OCI-LY7 (cell line): ENCODE results near the gene GJB4. TPM values are rescaled to one million over a fixed set of nuclear protein-coding genes. Genes with fewer than 3 reads are reported as not detected.

Source experiments
- BruUV-seq: library from RNA; stranded (reverse); fragments of 400-500 nt; replicated peaks from 2 replicates; lab custom pipeline; 2021; lab: Mats Ljungman, UMichigan
- CTCF ChIA-PET: fragments of 300-600 bp; sonication (Branson Sonifier 250); formaldehyde crosslinking; loops from one replicate; lab custom pipeline; 2022; ENCODE audit warnings: antibody characterized with exemption; ENCODE audit not compliant: unreplicated experiment; lab: Charles Lee
- POLR2A ChIA-PET: fragments of 300-600 bp; sonication (Branson Sonifier 250); formaldehyde crosslinking; loops from one replicate; lab custom pipeline; 2022; ENCODE audit warnings: antibody characterized with exemption; lab: Charles Lee
- DNase-seq: peaks from one replicate; pipeline ENCODE4 v3.0.0-alpha.2; 2015; ENCODE audit warnings: low spot score
- H2AFZ ChIP-seq: fragments of 200-600 bp; sonication (generic), shearing (Covaris generic); 2 replicates; pipeline ENCODE4 v1.6.1; 2014; ENCODE audit warnings: mild to moderate bottlenecking, antibody characterized with exemption, low read length, moderate library complexity
- H3K27ac ChIP-seq: fragments of 200-600 bp; sonication (generic); 2 replicates; pipeline ENCODE4 v1.5.1; 2014; ENCODE audit warnings: mixed run types, low read depth, mild to moderate bottlenecking, moderate library complexity, low read length, inconsistent platforms; ENCODE audit not compliant: poor library complexity, severe bottlenecking
- H3K36me3 ChIP-seq: fragments of 200-600 bp; sonication (generic); 2 replicates; pipeline ENCODE4 v1.6.1; 2014; ENCODE audit warnings: mild to moderate bottlenecking, antibody characterized with exemption, low read length, moderate library complexity, mixed read lengths; ENCODE audit not compliant: insufficient read depth
- H3K4me1 ChIP-seq: fragments of 200-600 bp; sonication (generic); 2 replicates; pipeline ENCODE4 v1.5.1; 2014; ENCODE audit warnings: mild to moderate bottlenecking, low read length; ENCODE audit not compliant: insufficient read depth, poor library complexity, severe bottlenecking
- H3K4me2 ChIP-seq: fragments of 200-600 bp; sonication (generic); 2 replicates; pipeline ENCODE4 v1.6.1; 2014; ENCODE audit warnings: mild to moderate bottlenecking, low read length
- H3K4me3 ChIP-seq: fragments of 200-600 bp; sonication (generic); 2 replicates; pipeline ENCODE4 v1.5.1; 2014; ENCODE audit warnings: mild to moderate bottlenecking, low read depth, low read length; ENCODE audit not compliant: poor library complexity, severe bottlenecking
- H3K79me2 ChIP-seq: fragments of 200-600 bp; sonication (generic); 2 replicates; pipeline ENCODE4 v1.6.1; 2016; ENCODE audit warnings: low read depth, mild to moderate bottlenecking, low read length, moderate library complexity, mixed read lengths; ENCODE audit not compliant: insufficient read depth
- H3K9me2 ChIP-seq: fragments of 200-600 bp; sonication (generic); 2 replicates; pipeline ENCODE4 v1.6.1; 2016; ENCODE audit warnings: mild to moderate bottlenecking, low read length, mixed read lengths; ENCODE audit not compliant: insufficient read depth
- H3K9me3 ChIP-seq: fragments of 200-600 bp; sonication (generic); 2 replicates; pipeline ENCODE4 v1.6.1; 2014; ENCODE audit warnings: mild to moderate bottlenecking, mixed run types, low read length, mixed read lengths
- H4K20me1 ChIP-seq: fragments of 200-600 bp; sonication (generic); 2 replicates; pipeline ENCODE4 v1.6.1; 2014; ENCODE audit warnings: mild to moderate bottlenecking, antibody characterized with exemption, low read length, moderate library complexity, mixed read lengths; ENCODE audit not compliant: insufficient read depth
- CTCF ChIP-seq: fragments of 200-600 bp; sonication (generic); conservative IDR thresholded peaks from 2 replicates; pipeline ENCODE4 v1.5.1; 2014; ENCODE audit warnings: mild to moderate bottlenecking, antibody characterized with exemption, low read length, moderate library complexity, mixed read lengths
- EZH2phosphoT487 ChIP-seq: fragments of 200-600 bp; sonication (generic); IDR thresholded peaks from 2 replicates; pipeline ENCODE4 v1.6.1; 2018; ENCODE audit warnings: low read depth, borderline replicate concordance, mild to moderate bottlenecking, mixed run types, antibody characterized with exemption, low read length, moderate library complexity, mixed read lengths
- intact Hi-C: fragments of 100-400 bp; cut with micrococcal nuclease; formaldehyde crosslinking; loops from one replicate; pipeline ENCODE4 v1.10.0; 2022; ENCODE audit not compliant: unreplicated experiment
- total RNA-seq, 2 experiments: library from RNA; depleted of rRNA in 1 of 2; stranded (reverse); fragments of >200 nt in 1 of 2; shearing (Covaris generic) in 1 of 2; gene quantifications; 2 replicates each; pipeline ENCODE4 v1.2.3, GENCODE V29; 2014 to 2022

GJB4 gene
- total RNA-seq, 2 experiments from 2014 or later, result not detected

GRCh38 chr1:34785875-34786470, 26.4 kb downstream of the GJB4 start:
- no peak for DNase-seq
- POLR2A ChIA-PET, result no interaction called here
- no peak overlapping the region for H2AFZ ChIP-seq
- no peaks in the 10 kb centered on the region for H3K9me3 ChIP-seq
- TF ChIP-seq EZH2phosphoT487, result no peak
- TF ChIP-seq CTCF, result no peak
- H3K79me2 ChIP-seq, result no peaks in the 10 kb centered on the region
- no peaks in the 10 kb centered on the region for H3K36me3 ChIP-seq
- CTCF ChIA-PET, result interaction anchor here (1.5 kb wide), 1 partner anchor 10 kb away, joined by 3 read pairs; no protein-coding TSS in a partner anchor
- H3K9me2 ChIP-seq, result no peaks in the 10 kb centered on the region
- H3K4me2 ChIP-seq, result no peak overlapping the region
- intact Hi-C loops, result loop anchor here (1.0 kb wide), 1 partner anchor 66 kb away; no protein-coding TSS in a partner anchor
- BruUV-seq, result no TSS peak
- no peaks in the 10 kb centered on the region for H3K4me1 ChIP-seq
- H3K4me3 ChIP-seq, result no peak overlapping the region
- H3K27ac ChIP-seq, result no peak overlapping the region
- no peaks in the 10 kb centered on the region for H4K20me1 ChIP-seq

GRCh38 chr1:34786521-34787325, 27.2 kb downstream of the GJB4 start:
- H2AFZ ChIP-seq, result no peak overlapping the region
- H3K36me3 ChIP-seq, result no peaks in the 10 kb centered on the region
- no peaks in the 10 kb centered on the region for H3K9me2 ChIP-seq
- ChIA-PET CTCF (no interaction called here), POLR2A (no interaction called here)
- no peak overlapping the region for H3K27ac ChIP-seq
- DNase-seq, result peak; percentile 68
- TF ChIP-seq EZH2phosphoT487, result no peak
- TF ChIP-seq CTCF, result peak; percentile 86
- H3K9me3 ChIP-seq, result no peaks in the 10 kb centered on the region
- intact Hi-C loops, result loop anchor here (1.0 kb wide), 1 partner anchor 66 kb away; no protein-coding TSS in a partner anchor
- no peak overlapping the region for H3K4me3 ChIP-seq
- no TSS peak for BruUV-seq
- no peak overlapping the region for H3K4me2 ChIP-seq
- H3K4me1 ChIP-seq, result no peaks in the 10 kb centered on the region
- no peaks in the 10 kb centered on the region for H3K79me2 ChIP-seq
- H4K20me1 ChIP-seq, result no peaks in the 10 kb centered on the region
